HCT116 (cell line): Measurements from ENCODE around the gene DIRAS2. TPM values are rescaled to one million over a fixed set of nuclear protein-coding genes. Genes with fewer than 3 reads are reported as not detected.

Source experiments
- ATAC-seq: fragments of 200-7000 bp; cut with Tn5 transposase; 2 replicates; pipeline ENCODE4 v1.9.1; 2020; ENCODE audit warnings: mild to moderate bottlenecking, moderate library complexity
- BruUV-seq: library from RNA; stranded (reverse); fragments of 400-500 nt; replicated peaks from 2 replicates; lab custom pipeline; 2021; lab: Mats Ljungman, UMichigan
- CTCF ChIA-PET: fragments of 300-600 bp; sonication (Branson Sonifier 250); formaldehyde crosslinking; loops from one replicate; lab custom pipeline; 2021; ENCODE audit warnings: antibody characterized with exemption; lab: Charles Lee
- POLR2A ChIA-PET: fragments of 300-600, 350-600 bp; sonication (Branson Sonifier 250); formaldehyde crosslinking; loops from one replicate; lab custom pipeline; 2021; ENCODE audit warnings: antibody characterized with exemption; lab: Charles Lee
- RAD21 ChIA-PET, 2 experiments: fragments of 300-600 bp; sonication (Branson Sonifier 250); formaldehyde crosslinking; loops; one replicate each; lab custom pipeline; 2023; ENCODE audit warnings: low total read pairs in 2 of 2; ENCODE audit not compliant: uncharacterized antibody in 2 of 2, unreplicated experiment in 2 of 2, low non-redundant PET in 1 of 2; lab: Charles Lee
- DNase-seq: peaks from one replicate; pipeline ENCODE4 v3.0.0-alpha.2; 2010; ENCODE audit warnings: low read depth, low spot score
- H2AFZ ChIP-seq: fragments of 200-600 bp; shearing (Covaris generic), sonication (generic); 2 replicates; pipeline ENCODE4 v1.6.1; 2017; ENCODE audit warnings: low read depth, mixed run types, mixed read lengths, antibody characterized with exemption, low read length; ENCODE audit not compliant: poor library complexity, severe bottlenecking
- H3K27ac ChIP-seq: 2 replicates; pipeline ENCODE4 v1.5.1; 2012; ENCODE audit warnings: low read depth, low read length
- H3K27me3 ChIP-seq: fragments of 200-600 bp; sonication (generic); 2 replicates; pipeline ENCODE4 v1.6.1; 2016; ENCODE audit warnings: mixed run types, low read length, mixed read lengths; ENCODE audit not compliant: insufficient read depth
- H3K36me3 ChIP-seq, 2 experiments: fragments of 200-500 bp in 1 of 2; fragments of 200-600 bp in 1 of 2; sonication (Bioruptor generic) in 1 of 2; sonication (generic) in 1 of 2; 2 replicates each; pipeline versions ENCODE4 v1.5.1 to v1.6.1; 2014 to 2016; ENCODE audit warnings: low read length in 2 of 2, inconsistent platforms in 1 of 2, mixed read lengths in 1 of 2, mixed run types in 1 of 2; ENCODE audit not compliant: insufficient read depth in 2 of 2, control insufficient read depth in 1 of 2
- H3K4me1 ChIP-seq, 2 experiments: fragments of 200-600 bp in 1 of 2; sonication (generic) in 1 of 2; 2 replicates each; pipeline versions ENCODE4 v1.5.1 to v1.6.1; 2012 to 2017; ENCODE audit warnings: low read length in 2 of 2, inconsistent platforms in 1 of 2, mild to moderate bottlenecking in 1 of 2, mixed read lengths in 1 of 2, mixed run types in 1 of 2, moderate library complexity in 1 of 2; ENCODE audit not compliant: insufficient read depth in 2 of 2, control insufficient read depth in 1 of 2
- H3K4me2 ChIP-seq: fragments of 200-600 bp; sonication (generic); 2 replicates; pipeline ENCODE4 v1.6.1; 2017; ENCODE audit warnings: mixed run types, low read length, mixed read lengths
- H3K4me3 ChIP-seq, 2 experiments: fragments of 200-600 bp in 1 of 2; sonication (generic) in 1 of 2; replicated peaks in 1 of 2; 2 replicates each; pipeline ENCODE4 v1.5.1; 2011 to 2016; ENCODE audit warnings: low read length in 2 of 2, control low read depth in 1 of 2, low read depth in 1 of 2, mild to moderate bottlenecking in 1 of 2, mixed read lengths in 1 of 2, mixed run types in 1 of 2
- H3K79me2 ChIP-seq: fragments of 200-600 bp; sonication (generic); 2 replicates; pipeline ENCODE4 v1.6.1; 2017; ENCODE audit warnings: mild to moderate bottlenecking, mixed run types, low read length, moderate library complexity, mixed read lengths; ENCODE audit not compliant: insufficient read depth
- H3K9ac ChIP-seq: fragments of 200-600 bp; sonication (generic); 2 replicates; pipeline ENCODE4 v1.6.1; 2016; ENCODE audit warnings: low read length, mixed read lengths
- H3K9me2 ChIP-seq: fragments of 200-600 bp; sonication (generic), shearing (Covaris generic); 2 replicates; pipeline ENCODE4 v1.6.1; 2017; ENCODE audit warnings: mixed run types, mild to moderate bottlenecking, moderate library complexity; ENCODE audit not compliant: insufficient read depth
- H3K9me3 ChIP-seq, 2 experiments: fragments of 200-500 bp in 1 of 2; fragments of 200-600 bp in 1 of 2; sonication (Bioruptor generic) in 1 of 2; sonication (generic) in 1 of 2; 2 replicates each; pipeline ENCODE4 v1.6.1; 2014 to 2017; ENCODE audit warnings: low read length in 2 of 2, mixed read lengths in 2 of 2, inconsistent platforms in 1 of 2, low read depth in 1 of 2, mild to moderate bottlenecking in 1 of 2, mixed run types in 1 of 2, moderate library complexity in 1 of 2; ENCODE audit not compliant: control insufficient read depth in 1 of 2, insufficient read depth in 1 of 2
- H4K20me1 ChIP-seq: fragments of 200-600 bp; sonication (generic), shearing (Covaris generic); 2 replicates; pipeline ENCODE4 v1.6.1; 2017; ENCODE audit warnings: mixed run types, mild to moderate bottlenecking, moderate library complexity; ENCODE audit not compliant: insufficient read depth
- CBX3 ChIP-seq: IDR thresholded peaks from 2 replicates; pipeline ENCODE4 v1.6.1; 2012; ENCODE audit warnings: low read depth
- CEBPB ChIP-seq: IDR thresholded peaks from 2 replicates; pipeline ENCODE4 v1.6.1; 2012; ENCODE audit warnings: low read depth
- EZH2 ChIP-seq: fragments of 200-600 bp; sonication (generic); IDR thresholded peaks from 2 replicates; pipeline ENCODE4 v1.6.1; 2017; ENCODE audit warnings: antibody characterized with exemption, mixed run types
- EZH2phosphoT487 ChIP-seq: fragments of 200-600 bp; IDR thresholded peaks from 2 replicates; pipeline ENCODE4 v1.6.1; 2018; ENCODE audit warnings: antibody characterized with exemption, borderline replicate concordance
- FOSL1 ChIP-seq: IDR thresholded peaks from 2 replicates; pipeline ENCODE4 v1.6.1; 2012; ENCODE audit warnings: low read depth
- JUND ChIP-seq: IDR thresholded peaks from 2 replicates; pipeline ENCODE4 v1.6.1; 2012
- POLR2A ChIP-seq: IDR thresholded peaks from 2 replicates; pipeline ENCODE4 v1.7.0; 2011; ENCODE audit warnings: borderline replicate concordance; ENCODE audit not compliant: insufficient read depth, insufficient read length; ENCODE audit errors: extremely low read depth
- POLR2AphosphoS5 ChIP-seq: IDR thresholded peaks from 2 replicates; pipeline ENCODE4 v1.6.1; 2011; ENCODE audit warnings: mild to moderate bottlenecking, low read depth, low read length, moderate library complexity
- SIN3A ChIP-seq: IDR thresholded peaks from 2 replicates; pipeline ENCODE4 v1.6.1; 2012; ENCODE audit warnings: low read depth
- SP1 ChIP-seq: IDR thresholded peaks from 2 replicates; pipeline ENCODE4 v1.6.1; 2012; ENCODE audit warnings: low read depth
- SRF ChIP-seq: IDR thresholded peaks from 2 replicates; pipeline ENCODE4 v1.6.1; 2012; ENCODE audit warnings: low read depth
- TCF7L2 ChIP-seq: IDR thresholded peaks from 2 replicates; pipeline ENCODE4 v1.7.0; 2011; ENCODE audit warnings: borderline replicate concordance, inconsistent platforms; ENCODE audit not compliant: insufficient read depth, insufficient read length; ENCODE audit errors: extremely low read depth
- YY1 ChIP-seq: IDR thresholded peaks from 2 replicates; pipeline ENCODE4 v1.6.1; 2011; ENCODE audit warnings: low read length, low read depth, moderate library complexity, mild to moderate bottlenecking; ENCODE audit not compliant: insufficient replicate concordance; ENCODE audit errors: extremely low read depth
- ZNF274 ChIP-seq: fragments of 200-500 bp; sonication (Bioruptor generic); IDR thresholded peaks from 2 replicates; pipeline ENCODE4 v1.6.1; 2014; ENCODE audit warnings: mild to moderate bottlenecking, low read depth, low read length, inconsistent platforms
- intact Hi-C: fragments of 100-400 bp; cut with micrococcal nuclease; formaldehyde crosslinking; loops from 2 replicates; pipeline ENCODE4 v1.10.0; 2022
- total RNA-seq: library from RNA; stranded (reverse); gene quantifications from one replicate; pipeline ENCODE4 v1.2.1, GENCODE V29; 2021; ENCODE audit not compliant: unreplicated experiment
- TF ChIP-seq, protein P1 (sequence below): IDR thresholded peaks from 2 replicates; pipeline ENCODE4 v1.6.1; 2011; ENCODE audit warnings: mild to moderate bottlenecking, low read length, moderate library complexity; ENCODE audit not compliant: insufficient replicate concordance; ENCODE audit errors: extremely low read depth
- TF ChIP-seq, protein P2 (sequence below): IDR thresholded peaks from 2 replicates; pipeline ENCODE4 v1.6.1; 2012
- TF ChIP-seq, protein P3 (sequence below): IDR thresholded peaks from 2 replicates; pipeline ENCODE4 v1.6.1; 2012; ENCODE audit warnings: low read depth
- TF ChIP-seq, protein P4 (sequence below): IDR thresholded peaks from 2 replicates; pipeline ENCODE4 v1.6.1; 2012
- TF ChIP-seq, protein P5 (sequence below), 3 experiments: fragments of 200-600 bp in 1 of 3; sonication (generic) in 1 of 3; IDR thresholded peaks in 2 of 3; conservative IDR thresholded peaks in 1 of 3; 2 replicates each; pipeline ENCODE4 v1.5.1; 2012 to 2017; ENCODE audit warnings: low read depth in 2 of 3, low read length in 2 of 3, antibody characterized with exemption in 1 of 3, borderline replicate concordance in 1 of 3, control low read depth in 1 of 3, mild to moderate bottlenecking in 1 of 3, mixed read lengths in 1 of 3, mixed run types in 1 of 3, moderate library complexity in 1 of 3; ENCODE audit not compliant: insufficient read depth in 1 of 3

DIRAS2 gene
- total RNA-seq, 1 experiment from 2014 or later: not detected

DNA sequence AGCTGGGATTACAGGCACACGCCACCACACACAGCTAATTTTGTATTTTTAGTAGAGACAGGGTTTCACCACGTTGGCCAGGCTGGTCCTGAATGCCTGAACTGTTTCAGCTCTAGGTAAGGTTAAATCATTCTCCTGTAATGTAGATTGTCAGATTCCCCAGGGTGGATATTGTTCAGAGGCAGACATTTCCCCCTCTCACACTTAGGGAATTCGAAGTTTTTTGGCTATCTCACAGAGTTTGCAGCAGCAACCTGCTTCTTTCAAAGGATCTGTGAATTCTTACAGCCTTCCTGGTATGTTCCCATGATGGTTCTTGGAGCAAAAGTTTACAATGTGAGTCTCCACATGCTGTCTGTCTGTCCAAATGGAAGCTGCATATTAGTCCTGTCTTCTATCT lies 15.6 kb upstream of the DIRAS2 start:
- H3K36me3 ChIP-seq: no peaks in the 10 kb centered on the region

More for the DNA sequence above, 15.6 kb upstream of the DIRAS2 start:
- H3K9ac ChIP-seq: no peak overlapping the region
- DNase-seq (no peak), ATAC-seq (no peak)
- intact Hi-C loops: no loop called here
- peaks cover 0 to 8% of the 10 kb centered on the region in 2 experiments; a peak in 2 of 4 replicates for H3K4me1 ChIP-seq
- no peak overlapping the region for H3K4me3 ChIP-seq
- no TSS peak for BruUV-seq
- H3K27me3 ChIP-seq: peaks cover 22% of the 10 kb centered on the region
- H3K9me3 ChIP-seq: no peaks in the 10 kb centered on the region
- no peaks in the 10 kb centered on the region for H3K9me2 ChIP-seq
- no peaks in the 10 kb centered on the region for H3K79me2 ChIP-seq
- H4K20me1 ChIP-seq: no peaks in the 10 kb centered on the region
- POLR2A ChIA-PET: no interaction called here
- TF ChIP-seq SP1: no peak
- TF ChIP-seq POLR2A: no peak
- TF ChIP-seq EZH2phosphoT487: no peak
- no peak for TF ChIP-seq EZH2
- no peak for TF ChIP-seq YY1
- no peak for TF ChIP-seq CBX3
- TF ChIP-seq ZNF274: no peak
- no peak for TF ChIP-seq TCF7L2
- TF ChIP-seq POLR2AphosphoS5: no peak
- TF ChIP-seq, protein P1, sequence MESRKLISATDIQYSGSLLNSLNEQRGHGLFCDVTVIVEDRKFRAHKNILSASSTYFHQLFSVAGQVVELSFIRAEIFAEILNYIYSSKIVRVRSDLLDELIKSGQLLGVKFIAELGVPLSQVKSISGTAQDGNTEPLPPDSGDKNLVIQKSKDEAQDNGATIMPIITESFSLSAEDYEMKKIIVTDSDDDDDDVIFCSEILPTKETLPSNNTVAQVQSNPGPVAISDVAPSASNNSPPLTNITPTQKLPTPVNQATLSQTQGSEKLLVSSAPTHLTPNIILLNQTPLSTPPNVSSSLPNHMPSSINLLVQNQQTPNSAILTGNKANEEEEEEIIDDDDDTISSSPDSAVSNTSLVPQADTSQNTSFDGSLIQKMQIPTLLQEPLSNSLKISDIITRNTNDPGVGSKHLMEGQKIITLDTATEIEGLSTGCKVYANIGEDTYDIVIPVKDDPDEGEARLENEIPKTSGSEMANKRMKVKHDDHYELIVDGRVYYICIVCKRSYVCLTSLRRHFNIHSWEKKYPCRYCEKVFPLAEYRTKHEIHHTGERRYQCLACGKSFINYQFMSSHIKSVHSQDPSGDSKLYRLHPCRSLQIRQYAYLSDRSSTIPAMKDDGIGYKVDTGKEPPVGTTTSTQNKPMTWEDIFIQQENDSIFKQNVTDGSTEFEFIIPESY: no peak
- no peak for TF ChIP-seq SIN3A
- TF ChIP-seq, protein P2, sequence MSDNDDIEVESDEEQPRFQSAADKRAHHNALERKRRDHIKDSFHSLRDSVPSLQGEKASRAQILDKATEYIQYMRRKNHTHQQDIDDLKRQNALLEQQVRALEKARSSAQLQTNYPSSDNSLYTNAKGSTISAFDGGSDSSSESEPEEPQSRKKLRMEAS: no peak
- TF ChIP-seq CEBPB: no peak
- TF ChIP-seq, protein P3, sequence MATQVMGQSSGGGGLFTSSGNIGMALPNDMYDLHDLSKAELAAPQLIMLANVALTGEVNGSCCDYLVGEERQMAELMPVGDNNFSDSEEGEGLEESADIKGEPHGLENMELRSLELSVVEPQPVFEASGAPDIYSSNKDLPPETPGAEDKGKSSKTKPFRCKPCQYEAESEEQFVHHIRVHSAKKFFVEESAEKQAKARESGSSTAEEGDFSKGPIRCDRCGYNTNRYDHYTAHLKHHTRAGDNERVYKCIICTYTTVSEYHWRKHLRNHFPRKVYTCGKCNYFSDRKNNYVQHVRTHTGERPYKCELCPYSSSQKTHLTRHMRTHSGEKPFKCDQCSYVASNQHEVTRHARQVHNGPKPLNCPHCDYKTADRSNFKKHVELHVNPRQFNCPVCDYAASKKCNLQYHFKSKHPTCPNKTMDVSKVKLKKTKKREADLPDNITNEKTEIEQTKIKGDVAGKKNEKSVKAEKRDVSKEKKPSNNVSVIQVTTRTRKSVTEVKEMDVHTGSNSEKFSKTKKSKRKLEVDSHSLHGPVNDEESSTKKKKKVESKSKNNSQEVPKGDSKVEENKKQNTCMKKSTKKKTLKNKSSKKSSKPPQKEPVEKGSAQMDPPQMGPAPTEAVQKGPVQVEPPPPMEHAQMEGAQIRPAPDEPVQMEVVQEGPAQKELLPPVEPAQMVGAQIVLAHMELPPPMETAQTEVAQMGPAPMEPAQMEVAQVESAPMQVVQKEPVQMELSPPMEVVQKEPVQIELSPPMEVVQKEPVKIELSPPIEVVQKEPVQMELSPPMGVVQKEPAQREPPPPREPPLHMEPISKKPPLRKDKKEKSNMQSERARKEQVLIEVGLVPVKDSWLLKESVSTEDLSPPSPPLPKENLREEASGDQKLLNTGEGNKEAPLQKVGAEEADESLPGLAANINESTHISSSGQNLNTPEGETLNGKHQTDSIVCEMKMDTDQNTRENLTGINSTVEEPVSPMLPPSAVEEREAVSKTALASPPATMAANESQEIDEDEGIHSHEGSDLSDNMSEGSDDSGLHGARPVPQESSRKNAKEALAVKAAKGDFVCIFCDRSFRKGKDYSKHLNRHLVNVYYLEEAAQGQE: no peak
- no peak for TF ChIP-seq JUND
- no peak for TF ChIP-seq FOSL1
- TF ChIP-seq, protein P4, sequence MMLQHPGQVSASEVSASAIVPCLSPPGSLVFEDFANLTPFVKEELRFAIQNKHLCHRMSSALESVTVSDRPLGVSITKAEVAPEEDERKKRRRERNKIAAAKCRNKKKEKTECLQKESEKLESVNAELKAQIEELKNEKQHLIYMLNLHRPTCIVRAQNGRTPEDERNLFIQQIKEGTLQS: no peak
- TF ChIP-seq, protein P5, sequence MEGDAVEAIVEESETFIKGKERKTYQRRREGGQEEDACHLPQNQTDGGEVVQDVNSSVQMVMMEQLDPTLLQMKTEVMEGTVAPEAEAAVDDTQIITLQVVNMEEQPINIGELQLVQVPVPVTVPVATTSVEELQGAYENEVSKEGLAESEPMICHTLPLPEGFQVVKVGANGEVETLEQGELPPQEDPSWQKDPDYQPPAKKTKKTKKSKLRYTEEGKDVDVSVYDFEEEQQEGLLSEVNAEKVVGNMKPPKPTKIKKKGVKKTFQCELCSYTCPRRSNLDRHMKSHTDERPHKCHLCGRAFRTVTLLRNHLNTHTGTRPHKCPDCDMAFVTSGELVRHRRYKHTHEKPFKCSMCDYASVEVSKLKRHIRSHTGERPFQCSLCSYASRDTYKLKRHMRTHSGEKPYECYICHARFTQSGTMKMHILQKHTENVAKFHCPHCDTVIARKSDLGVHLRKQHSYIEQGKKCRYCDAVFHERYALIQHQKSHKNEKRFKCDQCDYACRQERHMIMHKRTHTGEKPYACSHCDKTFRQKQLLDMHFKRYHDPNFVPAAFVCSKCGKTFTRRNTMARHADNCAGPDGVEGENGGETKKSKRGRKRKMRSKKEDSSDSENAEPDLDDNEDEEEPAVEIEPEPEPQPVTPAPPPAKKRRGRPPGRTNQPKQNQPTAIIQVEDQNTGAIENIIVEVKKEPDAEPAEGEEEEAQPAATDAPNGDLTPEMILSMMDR (IDR thresholded peaks at IDR 0.05 in 2 of 3, conservative IDR thresholded peaks at IDR 0.05 in 1 of 3; ENCODE audit: borderline replicate concordance in 1 of 3, insufficient read depth in 1 of 3, low read depth in 2 of 3, low read length in 2 of 3): no peak
- TF ChIP-seq SRF: no peak
- CTCF ChIA-PET: no interaction called here
- RAD21 ChIA-PET: no interaction called here
- H3K27ac ChIP-seq: no peak overlapping the region
- no peak overlapping the region for H2AFZ ChIP-seq
- H3K4me2 ChIP-seq: no peak overlapping the region
